Measurements from ENCODE around the gene MAST4.

MAST4 gene

DNA sequence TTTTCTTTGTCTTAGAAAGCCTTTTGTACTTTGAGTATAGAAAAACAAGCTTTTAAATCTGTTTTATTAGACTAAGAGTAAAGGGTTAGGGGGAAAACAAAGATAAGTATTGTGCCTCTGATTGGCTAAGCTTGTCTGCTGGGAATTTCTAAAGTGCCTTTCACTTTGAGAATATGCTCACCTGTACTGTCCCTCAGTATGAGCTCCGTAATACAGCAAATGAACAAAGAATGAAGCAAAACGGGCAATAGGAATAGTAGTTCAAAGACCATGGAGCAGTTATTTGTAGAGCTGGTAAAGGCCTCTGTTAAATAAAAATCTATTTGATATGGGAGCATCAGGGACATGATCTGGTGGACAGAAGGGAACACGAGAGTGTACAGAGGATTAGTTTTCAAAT lies 277.8 kb downstream of the MAST4 start:
- no peak for DNase-seq (ENCODE audit: low read depth)

DNA sequence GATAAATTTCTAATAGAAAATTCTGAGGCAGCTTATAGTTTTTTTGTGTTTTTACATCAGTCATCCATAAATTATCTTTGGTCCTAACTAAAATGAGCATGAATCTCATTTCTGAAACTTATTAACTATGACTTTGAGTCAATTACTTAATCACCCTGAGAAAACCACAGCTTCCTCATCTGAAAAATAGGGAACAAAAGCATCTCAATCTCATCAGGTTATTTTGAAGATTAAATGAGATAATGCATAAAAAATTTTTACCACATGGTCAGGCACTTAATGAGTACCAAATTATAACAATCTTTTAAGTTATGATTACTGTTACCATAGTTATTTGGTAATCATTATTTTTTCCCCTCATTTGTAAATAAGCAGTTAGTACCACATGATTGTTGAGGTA lies 279.1 kb downstream of the MAST4 start:
- no peak for DNase-seq (ENCODE audit: low read depth)

DNA sequence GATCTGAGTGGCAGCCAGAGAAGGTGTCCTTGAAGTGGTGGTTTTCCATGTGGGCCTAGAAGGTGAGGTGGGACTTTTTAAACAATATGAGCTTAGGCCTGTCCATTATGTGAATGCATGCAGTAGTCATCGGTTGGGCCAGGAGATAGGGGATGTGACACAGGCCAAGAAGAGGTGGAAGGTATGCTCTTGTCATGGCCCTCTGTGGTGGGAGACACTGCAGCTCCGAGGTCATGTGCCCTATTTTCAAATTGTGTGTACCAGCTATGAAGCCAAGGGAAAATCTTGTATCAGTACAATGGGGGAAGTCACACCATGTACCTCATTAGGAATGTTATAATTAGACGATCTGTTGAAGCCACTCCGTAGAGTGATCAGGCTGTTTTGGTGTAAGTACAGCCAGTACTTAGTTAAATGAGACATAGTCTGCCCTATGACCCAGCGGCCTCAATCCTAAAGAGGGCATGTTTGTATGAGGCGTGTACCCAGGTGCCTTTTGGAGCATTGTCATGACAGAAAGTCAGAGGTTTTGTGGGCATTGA lies 280.1 kb downstream of the MAST4 start:
- DNase-seq (ENCODE audit: low read depth), result no peak

DNA sequence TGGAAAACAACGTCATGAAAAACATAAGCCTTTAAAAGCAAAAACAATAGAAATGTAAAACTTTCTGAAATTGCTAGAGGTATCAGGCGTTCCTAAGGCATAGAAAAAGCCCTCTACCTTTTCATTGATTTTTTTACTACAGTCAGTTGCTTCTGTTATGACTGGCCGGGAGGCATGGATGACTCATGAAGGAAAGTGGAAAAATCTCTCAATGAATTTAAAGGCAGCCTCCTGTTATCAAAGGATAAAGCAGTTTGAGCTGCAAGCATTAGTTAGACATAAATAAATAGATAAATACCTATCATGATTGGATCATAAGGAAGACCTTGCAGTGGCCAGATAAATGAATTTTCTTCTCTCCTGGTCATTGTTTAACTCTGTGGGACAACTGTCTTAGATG lies 281.6 kb downstream of the MAST4 start:
- no peak for DNase-seq (ENCODE audit: low read depth)

GRCh38 chr5:66880401-66880800 lies 284.2 kb downstream of the MAST4 start:
- DNase-seq (ENCODE audit: low read depth), result no peak

DNA sequence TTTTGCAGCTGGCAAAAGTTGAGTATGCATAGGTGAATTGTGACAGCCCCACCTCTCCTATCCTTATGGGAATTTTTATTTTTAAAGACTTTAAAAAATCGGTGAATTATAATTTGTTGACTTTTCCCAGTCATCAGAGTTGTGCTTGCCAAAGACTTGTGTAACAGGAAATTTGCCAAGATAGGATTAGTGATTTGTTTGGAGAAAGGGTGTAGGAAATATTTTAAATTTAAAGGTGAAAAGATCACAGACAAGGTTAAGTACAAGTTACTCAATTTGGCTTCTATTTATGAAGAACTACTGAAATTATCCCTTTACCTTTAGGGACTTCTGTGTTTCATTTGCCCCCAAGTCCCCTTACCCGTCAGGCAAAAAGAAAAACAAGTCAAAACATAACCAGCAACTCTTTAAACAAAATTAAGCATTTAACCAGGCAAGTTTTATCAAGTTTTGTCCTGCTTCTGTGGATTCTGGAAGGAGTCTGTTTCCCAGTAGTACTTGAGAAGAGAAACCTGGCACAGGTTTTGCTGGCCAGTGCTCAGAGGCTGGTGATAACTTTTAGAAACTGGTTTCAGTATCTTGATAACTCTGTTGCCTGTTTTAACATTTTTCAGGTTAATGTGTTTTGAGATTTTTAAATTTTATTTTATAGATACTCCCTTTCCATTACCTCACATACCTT lies 285.4 kb downstream of the MAST4 start:
- DNase-seq (ENCODE audit: low read depth), result peak; percentile 31

- DNase-seq (ENCODE audit: low read depth), result peak; percentile 55
Observed at GRCh38 chr5:66882606-66883227, 286.5 kb downstream of the MAST4 start.

- no peak for DNase-seq (ENCODE audit: low read depth)
Observed at GRCh38 chr5:66884564-66885243, 288.5 kb downstream of the MAST4 start.

DNA sequence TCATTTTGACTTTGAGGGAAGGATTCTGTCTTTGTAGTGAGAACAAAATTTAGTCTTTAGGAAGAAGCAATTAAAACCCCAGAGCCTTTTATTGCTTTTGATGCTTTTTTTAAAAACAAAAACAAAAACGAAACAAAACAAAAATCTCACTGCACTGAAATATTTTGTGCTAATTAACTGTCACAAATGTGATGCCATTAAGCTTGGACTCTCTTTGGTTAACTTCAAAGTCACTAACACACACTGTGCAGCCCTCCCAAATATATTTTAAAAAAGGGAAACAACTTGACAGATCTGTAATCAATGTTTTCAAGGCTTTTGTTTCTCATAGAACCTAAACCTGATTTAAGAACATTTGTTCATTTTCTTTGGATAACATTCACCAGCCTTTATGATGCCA lies 290.7 kb downstream of the MAST4 start:
- no peak for DNase-seq (ENCODE audit: low read depth)

GRCh38 chr5:66888613-66889012 lies 292.4 kb downstream of the MAST4 start:
- no peak for DNase-seq (ENCODE audit: low read depth)

DNA sequence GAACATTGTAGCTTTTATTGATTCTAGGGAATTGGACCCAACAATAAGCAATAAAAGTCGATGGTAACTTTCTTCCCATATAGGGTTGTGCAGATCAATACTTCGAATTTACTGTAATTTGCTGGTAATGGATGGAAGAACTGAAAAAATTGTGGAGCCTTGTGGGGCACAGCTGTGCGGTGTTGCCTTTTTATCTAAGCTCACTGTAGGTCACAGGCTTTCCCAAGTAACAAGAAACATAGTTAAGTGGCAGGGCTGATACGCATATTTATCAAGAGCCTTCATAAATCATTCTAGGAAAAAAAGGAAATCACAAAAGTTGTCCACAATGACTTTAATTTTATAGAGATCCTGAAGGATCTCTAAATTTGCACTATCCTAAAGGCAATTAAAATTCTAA lies 292.9 kb downstream of the MAST4 start:
- no peak for DNase-seq (ENCODE audit: low read depth)

DNA sequence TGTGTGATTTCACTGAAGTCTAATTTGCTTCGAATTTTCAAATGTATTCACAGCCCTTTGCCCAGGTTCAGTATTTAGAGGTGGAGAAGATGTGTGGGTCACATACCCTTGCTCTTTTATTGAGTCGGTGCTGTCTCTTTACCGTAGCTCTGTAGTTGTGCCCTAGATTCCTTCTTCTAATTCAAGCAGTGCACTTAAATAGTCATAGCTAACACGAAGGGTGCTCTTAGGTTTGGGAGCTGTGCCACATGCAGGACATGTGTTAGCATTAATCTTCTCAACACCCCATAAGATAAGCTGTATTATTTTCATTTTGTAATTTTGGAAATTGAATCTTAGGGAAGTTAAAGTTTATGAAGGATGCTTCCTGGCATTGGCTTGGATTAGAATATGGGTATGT lies 293.3 kb downstream of the MAST4 start:
- no peak for DNase-seq (ENCODE audit: low read depth)

- peak; percentile 38 for DNase-seq (ENCODE audit: low read depth)
Observed at GRCh38 chr5:66891184-66891925, 295.2 kb downstream of the MAST4 start.

GRCh38 chr5:66892716-66893115 lies 296.5 kb downstream of the MAST4 start:
- DNase-seq (ENCODE audit: low read depth), result no peak

- no peak for DNase-seq (ENCODE audit: low read depth)
Observed at GRCh38 chr5:66894480-66895240, 298.5 kb downstream of the MAST4 start.

DNA sequence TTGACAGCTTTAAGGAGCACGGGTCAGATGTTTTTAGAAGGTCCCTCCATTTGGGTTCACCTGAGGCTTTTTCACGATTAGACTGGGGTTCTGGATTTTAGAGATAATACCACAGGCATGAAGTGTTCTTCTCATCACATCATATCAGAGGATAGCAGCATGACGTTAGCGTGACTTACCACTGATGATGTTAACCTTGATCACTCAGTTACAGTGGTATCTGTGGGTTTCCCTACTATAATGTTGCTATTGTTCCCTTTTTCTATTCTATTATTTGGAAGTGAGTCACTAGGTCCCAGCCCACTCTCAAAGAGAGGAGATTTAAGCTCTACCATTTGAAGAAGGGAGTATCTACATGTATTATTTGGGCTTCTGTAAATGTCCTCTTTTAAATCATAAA lies 300.0 kb downstream of the MAST4 start:
- no peak for DNase-seq (ENCODE audit: low read depth)

DNA sequence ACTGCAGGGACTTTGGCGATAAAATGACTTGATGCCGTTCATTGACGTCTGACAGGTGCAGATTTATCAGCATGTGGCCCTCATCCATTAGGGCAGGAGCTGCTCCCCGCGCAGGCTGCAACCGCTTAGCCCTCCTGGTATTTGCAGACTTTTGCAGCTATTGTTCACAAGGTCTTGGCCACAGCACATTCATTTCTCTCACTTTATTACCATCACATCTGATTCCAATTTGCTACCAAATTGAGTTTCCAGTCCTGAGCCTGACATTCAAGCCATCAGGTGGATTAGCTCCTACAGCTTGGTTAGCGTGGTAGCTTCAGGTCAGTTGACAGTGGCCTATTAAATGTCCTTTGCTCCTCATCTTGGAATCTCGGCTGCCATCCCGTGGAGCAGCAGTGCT lies 301.2 kb downstream of the MAST4 start:
- DNase-seq (ENCODE audit: low read depth), result no peak

DNA sequence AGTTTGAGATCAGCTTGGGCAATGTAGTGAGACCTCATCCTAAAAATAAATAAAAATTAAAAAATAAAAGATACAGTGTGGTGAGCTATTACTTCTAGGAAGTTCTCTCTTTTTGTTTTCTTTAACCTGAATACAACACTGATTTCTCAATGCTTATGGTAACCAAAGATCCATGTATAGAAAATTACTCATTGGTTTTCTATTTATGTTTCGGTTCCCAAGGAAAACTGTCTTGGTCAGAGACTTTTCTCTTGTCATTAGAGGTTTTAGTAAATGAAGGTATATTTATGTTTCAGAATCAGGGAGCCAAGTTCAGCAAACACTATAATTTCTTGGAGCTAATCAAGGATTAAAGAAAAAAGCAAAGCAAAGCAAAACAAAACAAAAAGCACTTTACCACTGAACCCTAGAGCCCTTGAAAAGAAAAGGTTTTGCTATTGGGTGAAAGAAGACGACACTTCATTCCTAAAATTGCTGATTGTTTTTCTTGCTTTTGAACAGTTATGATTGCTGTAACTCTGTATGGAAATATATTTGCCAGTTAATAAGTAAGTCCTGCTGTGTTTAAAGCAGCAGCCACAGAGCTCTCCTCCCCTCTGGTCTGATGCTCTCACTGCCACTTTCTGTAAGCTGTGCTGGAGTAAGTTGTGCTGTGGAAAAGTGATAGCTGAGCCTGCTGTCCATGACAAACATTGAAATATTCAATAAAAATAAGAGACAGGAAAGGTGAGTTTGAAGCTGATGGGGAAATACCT lies 302.2 kb downstream of the MAST4 start:
- no peak for DNase-seq (ENCODE audit: low read depth)

- DNase-seq (ENCODE audit: low read depth), result no peak
Observed at GRCh38 chr5:66903218-66903617, 307.0 kb downstream of the MAST4 start.

- no peak for DNase-seq (ENCODE audit: low read depth)
Observed at GRCh38 chr5:66903709-66904108, 307.5 kb downstream of the MAST4 start.

GRCh38 chr5:66904189-66904588 lies 308.0 kb downstream of the MAST4 start:
- DNase-seq (ENCODE audit: low read depth), result no peak

Data from amniotic epithelial cell (primary cell).